Measurements from ENCODE around the gene B9D1.
"Not testable (repeated sequence)": the region's sequence is repeated elsewhere in the genome, so short reads cannot be mapped to it uniquely, and the experiment has no call there.

B9D1 gene

GRCh38 chr17:19359151-19359550 lies 3.4 kb downstream of the B9D1 start:
- no peak for DNase-seq (ENCODE audit: low read depth)

GRCh38 chr17:19357761-19358160 lies 4.8 kb downstream of the B9D1 start:
- DNase-seq (ENCODE audit: low read depth) = no peak

- no peak for DNase-seq (ENCODE audit: low read depth)
Measured at GRCh38 chr17:19357351-19357750, 5.2 kb downstream of the B9D1 start.

- DNase-seq (ENCODE audit: low read depth) = no peak
Measured at GRCh38 chr17:19354748-19355147, 7.8 kb downstream of the B9D1 start.

GRCh38 chr17:19353401-19353800 lies 9.1 kb downstream of the B9D1 start:
- DNase-seq (ENCODE audit: low read depth) = not testable (repeated sequence)

GRCh38 chr17:19348806-19349205 lies 13.7 kb downstream of the B9D1 start:
- DNase-seq (ENCODE audit: low read depth) = no peak

GRCh38 chr17:19348081-19348650 lies 14.4 kb downstream of the B9D1 start:
- no peak for DNase-seq (ENCODE audit: low read depth)

GRCh38 chr17:19347323-19348080 lies 15.0 kb downstream of the B9D1 start:
- DNase-seq (ENCODE audit: low read depth) = no peak

- DNase-seq (ENCODE audit: low read depth) = no peak
Measured at GRCh38 chr17:19346351-19347255, 15.9 kb downstream of the B9D1 start.

- DNase-seq (ENCODE audit: low read depth) = no peak
Measured at GRCh38 chr17:19345486-19346350, 16.8 kb downstream of the B9D1 start.

GRCh38 chr17:19345067-19345460 lies 17.5 kb downstream of the B9D1 start:
- DNase-seq (ENCODE audit: low read depth) = no peak

GRCh38 chr17:19344311-19345066 lies 18.0 kb downstream of the B9D1 start:
- DNase-seq (ENCODE audit: low read depth) = no peak

GRCh38 chr17:19343671-19344151 lies 18.8 kb downstream of the B9D1 start:
- no peak for DNase-seq (ENCODE audit: low read depth)

- DNase-seq (ENCODE audit: low read depth) = no peak
Measured at GRCh38 chr17:19343256-19343630, 19.3 kb downstream of the B9D1 start.

GRCh38 chr17:19342611-19343255 lies 19.8 kb downstream of the B9D1 start:
- DNase-seq (ENCODE audit: low read depth) = no peak

- no peak for DNase-seq (ENCODE audit: low read depth)
Measured at GRCh38 chr17:19341641-19342610, 20.6 kb downstream of the B9D1 start.

- no peak for DNase-seq (ENCODE audit: low read depth)
Measured at GRCh38 chr17:19341211-19341631, 21.3 kb downstream of the B9D1 start.

- no peak for DNase-seq (ENCODE audit: low read depth)
Measured at GRCh38 chr17:19339341-19339815, 23.1 kb downstream of the B9D1 start.
